ENCODE data around the gene CYB5A. TPM values are rescaled to one million over a fixed set of nuclear protein-coding genes. Genes with fewer than 3 reads are reported as not detected.

The CYB5A gene, protein sequence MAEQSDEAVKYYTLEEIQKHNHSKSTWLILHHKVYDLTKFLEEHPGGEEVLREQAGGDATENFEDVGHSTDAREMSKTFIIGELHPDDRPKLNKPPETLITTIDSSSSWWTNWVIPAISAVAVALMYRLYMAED
- total RNA-seq = 29.9 to 30.7 TPM (median 30.1 TPM) in 3 replicates
- long read RNA-seq, transcript CYB5A-202 (5 exons, 3,283 nt) = major isoform, 29 of 31 reads
- long read RNA-seq, partial matches to known transcripts = 0 of 31 reads
- long read RNA-seq, other reads (novel, unspliced or antisense) = 2 of 31 reads

DNA sequence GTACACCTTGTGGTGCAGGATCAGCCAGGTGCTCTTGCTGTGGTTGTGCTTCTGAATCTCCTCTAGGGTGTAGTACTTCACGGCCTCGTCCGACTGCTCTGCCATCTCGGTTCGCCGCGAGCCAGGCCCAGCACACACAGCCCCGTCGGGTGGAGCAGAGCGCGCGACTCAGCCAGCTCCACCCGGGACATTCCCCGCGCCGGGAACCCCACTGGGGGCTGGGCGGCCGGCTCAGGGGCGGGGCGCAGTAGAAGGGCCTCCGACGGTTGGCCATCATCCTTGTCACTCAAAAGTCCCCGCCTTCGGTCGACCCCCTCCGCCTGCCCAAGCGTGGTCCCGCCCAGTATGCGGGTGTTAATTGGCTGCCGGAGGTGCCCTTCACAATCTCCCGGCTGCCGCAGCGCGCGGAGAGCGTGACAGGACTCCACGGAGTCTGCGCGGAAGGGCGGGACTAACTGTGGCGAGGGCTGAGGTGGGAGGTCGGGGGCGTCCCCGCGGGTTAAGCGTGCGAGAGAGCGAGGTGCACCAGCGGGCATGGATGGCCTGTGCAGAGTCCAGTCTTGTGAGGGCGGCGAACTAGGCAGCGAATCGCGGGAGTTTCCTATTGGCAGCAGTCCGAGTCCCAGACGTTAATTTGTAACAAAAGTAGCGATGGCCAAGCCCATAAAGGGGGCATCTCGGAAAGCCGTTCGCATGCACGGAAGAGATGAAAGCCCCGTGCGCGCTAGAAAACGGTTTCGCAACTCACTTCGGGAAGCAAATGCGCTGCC, at the start of gene CYB5A:
Gene CYB5A, minus strand, starts transcription at position 193 of the 770 bp plus-strand sequence. Its CDS starts 88 bp downstream, at position 105.
- Mint-ChIP-seq H3K27me3 (ENCODE audit: low read depth) (no peaks in the 10 kb centered on the region), H3K4me3 (ENCODE audit: unreplicated experiment) (peak within 1 kb of the TSS; percentile 92), H3K4me1 (ENCODE audit: low read depth) (peaks cover 27% of the 10 kb centered on the region), H3K36me3 (ENCODE audit: low read depth) (no peaks in the 10 kb centered on the region), H3K27ac (ENCODE audit: unreplicated experiment) (peak within 1 kb of the TSS; percentile 84), H3K9me3 (ENCODE audit: low read depth) (no peaks in the 10 kb centered on the region)
- TF ChIP-seq, protein P1, sequence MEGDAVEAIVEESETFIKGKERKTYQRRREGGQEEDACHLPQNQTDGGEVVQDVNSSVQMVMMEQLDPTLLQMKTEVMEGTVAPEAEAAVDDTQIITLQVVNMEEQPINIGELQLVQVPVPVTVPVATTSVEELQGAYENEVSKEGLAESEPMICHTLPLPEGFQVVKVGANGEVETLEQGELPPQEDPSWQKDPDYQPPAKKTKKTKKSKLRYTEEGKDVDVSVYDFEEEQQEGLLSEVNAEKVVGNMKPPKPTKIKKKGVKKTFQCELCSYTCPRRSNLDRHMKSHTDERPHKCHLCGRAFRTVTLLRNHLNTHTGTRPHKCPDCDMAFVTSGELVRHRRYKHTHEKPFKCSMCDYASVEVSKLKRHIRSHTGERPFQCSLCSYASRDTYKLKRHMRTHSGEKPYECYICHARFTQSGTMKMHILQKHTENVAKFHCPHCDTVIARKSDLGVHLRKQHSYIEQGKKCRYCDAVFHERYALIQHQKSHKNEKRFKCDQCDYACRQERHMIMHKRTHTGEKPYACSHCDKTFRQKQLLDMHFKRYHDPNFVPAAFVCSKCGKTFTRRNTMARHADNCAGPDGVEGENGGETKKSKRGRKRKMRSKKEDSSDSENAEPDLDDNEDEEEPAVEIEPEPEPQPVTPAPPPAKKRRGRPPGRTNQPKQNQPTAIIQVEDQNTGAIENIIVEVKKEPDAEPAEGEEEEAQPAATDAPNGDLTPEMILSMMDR (IDR thresholded peaks at IDR 0.05) = peak; percentile 68
- DNase-seq (ENCODE audit: low spot score) = peak; percentile 99

DNA sequence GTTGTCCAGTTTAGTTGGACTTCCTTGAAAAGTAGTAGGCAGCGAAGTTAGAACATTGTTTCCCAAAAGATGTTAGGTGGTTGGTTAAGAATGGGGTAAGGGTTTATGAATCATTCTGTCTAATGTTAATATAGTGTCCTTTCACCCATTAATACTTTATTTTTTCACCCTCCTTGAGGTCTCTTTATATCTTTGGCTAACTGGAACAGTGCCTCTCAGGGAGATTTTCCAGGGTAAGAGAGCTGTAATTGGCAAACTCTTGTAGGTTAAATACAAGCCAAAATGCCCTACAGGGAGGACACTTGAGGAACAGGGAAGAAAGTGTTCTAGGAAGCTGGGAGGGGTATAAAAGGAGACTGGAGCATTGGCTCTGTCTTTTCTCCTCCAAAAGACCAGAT, 46.1 kb upstream of the CYB5A start:
- no peak overlapping the region for H3K27ac Mint-ChIP-seq (ENCODE audit: unreplicated experiment)
- no peaks in the 10 kb centered on the region for H3K9me3 Mint-ChIP-seq (ENCODE audit: low read depth)
- no peaks in the 10 kb centered on the region for H3K36me3 Mint-ChIP-seq (ENCODE audit: low read depth)
- H3K27me3 Mint-ChIP-seq (ENCODE audit: low read depth) = peaks cover 17% of the 10 kb centered on the region
- H3K4me1 Mint-ChIP-seq (ENCODE audit: low read depth) = no peaks in the 10 kb centered on the region
- no peak for DNase-seq (ENCODE audit: low spot score)
- TF ChIP-seq, protein P1 (IDR thresholded peaks at IDR 0.05) = no peak
- H3K4me3 Mint-ChIP-seq (ENCODE audit: unreplicated experiment) = no peak overlapping the region

DNA sequence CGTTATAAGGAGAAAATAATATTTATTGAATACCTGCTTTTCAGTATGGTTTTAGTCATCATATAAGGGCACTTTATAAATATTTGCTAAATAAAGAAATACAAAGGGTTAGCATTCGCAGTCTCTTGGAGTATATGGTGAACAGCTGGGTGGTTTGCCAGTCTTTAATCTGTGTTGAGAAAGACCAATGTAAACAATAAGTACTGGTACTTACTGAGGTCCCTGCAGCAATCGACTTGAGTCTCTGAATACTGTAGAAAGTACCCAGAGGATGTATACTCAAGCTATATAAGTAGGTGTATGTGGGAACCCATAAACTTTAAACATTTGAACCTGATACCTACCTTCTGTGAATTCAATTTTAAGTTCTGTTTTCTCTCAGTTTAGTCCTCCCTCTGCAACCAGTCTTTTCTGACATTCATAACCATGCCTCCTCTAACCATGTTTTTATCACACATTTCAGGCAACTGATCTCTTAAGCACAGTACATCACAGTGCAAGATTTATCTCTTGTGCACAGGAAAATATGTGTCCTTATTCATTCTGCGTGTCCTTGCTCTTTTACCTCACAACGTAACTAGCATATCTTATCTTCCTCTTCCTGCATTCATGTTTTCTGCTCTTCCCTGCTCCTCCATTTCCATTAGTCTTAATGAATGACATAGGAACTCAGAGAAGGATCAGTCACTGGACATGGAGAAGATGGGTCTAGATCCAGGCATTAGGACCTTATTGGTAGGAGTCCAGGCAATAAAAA, 45.6 kb upstream of the CYB5A start:
- Mint-ChIP-seq H3K4me3 (ENCODE audit: unreplicated experiment) (no peak overlapping the region), H3K36me3 (ENCODE audit: low read depth) (no peaks in the 10 kb centered on the region), H3K4me1 (ENCODE audit: low read depth) (no peaks in the 10 kb centered on the region), H3K9me3 (ENCODE audit: low read depth) (no peaks in the 10 kb centered on the region), H3K27ac (ENCODE audit: unreplicated experiment) (no peak overlapping the region), H3K27me3 (ENCODE audit: low read depth) (peaks cover 17% of the 10 kb centered on the region)
- TF ChIP-seq, protein P1 (IDR thresholded peaks at IDR 0.05) = no peak
- no peak for DNase-seq (ENCODE audit: low spot score)

DNA sequence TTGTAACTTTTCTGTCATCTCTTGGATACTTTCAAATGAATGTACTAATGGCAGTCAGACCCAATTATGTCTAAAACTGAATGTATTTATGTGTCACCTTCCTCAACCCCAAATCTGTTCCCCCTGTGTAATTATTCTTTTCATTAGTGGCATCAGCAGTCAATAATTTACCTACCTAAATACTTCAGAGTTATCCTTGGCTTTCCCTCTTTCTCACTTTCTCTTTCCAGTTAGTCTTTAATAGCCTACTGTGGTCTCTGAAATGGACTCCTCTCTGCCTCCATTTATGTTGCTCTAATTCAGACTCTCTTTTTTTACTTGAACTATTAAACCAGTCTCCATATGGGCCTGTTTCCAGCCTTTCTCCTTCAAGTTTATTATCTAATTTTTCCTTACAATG, 44.9 kb upstream of the CYB5A start:
- H3K27ac Mint-ChIP-seq (ENCODE audit: unreplicated experiment) = no peak overlapping the region
- H3K4me1 Mint-ChIP-seq (ENCODE audit: low read depth) = no peaks in the 10 kb centered on the region

More for the DNA sequence above, 44.9 kb upstream of the CYB5A start:
- Mint-ChIP-seq H3K27me3 (ENCODE audit: low read depth) (peaks cover 15% of the 10 kb centered on the region), H3K36me3 (ENCODE audit: low read depth) (no peaks in the 10 kb centered on the region), H3K9me3 (ENCODE audit: low read depth) (no peaks in the 10 kb centered on the region), H3K4me3 (ENCODE audit: unreplicated experiment) (no peak overlapping the region)
- TF ChIP-seq, protein P1 (IDR thresholded peaks at IDR 0.05) = no peak
- DNase-seq (ENCODE audit: low spot score) = no peak

Data from chondrocyte (in vitro differentiated cells).